Panc1 (cell line): ENCODE data around the gene SLCO2A1. TPM values are rescaled to one million over a fixed set of nuclear protein-coding genes. Genes with fewer than 3 reads are reported as not detected.
"Not testable (repeated sequence)": the region's sequence is repeated elsewhere in the genome, so short reads cannot be mapped to it uniquely, and the experiment has no call there.

Source experiments
- ATAC-seq: fragments of 200-7000 bp; cut with Tn5 transposase; 2 replicates; pipeline ENCODE4 v1.9.1; 2020; ENCODE audit warnings: mild to moderate bottlenecking, moderate library complexity
- BruUV-seq: library from RNA; stranded (reverse); fragments of 400-500 nt; replicated peaks from 2 replicates; lab custom pipeline; 2021; lab: Mats Ljungman, UMichigan
- CTCF ChIA-PET: fragments of 300-600 bp; sonication (Branson Sonifier 250); formaldehyde crosslinking; loops from one replicate; lab custom pipeline; 2022; ENCODE audit warnings: antibody characterized with exemption; lab: Charles Lee
- POLR2A ChIA-PET: fragments of 300-600 bp; sonication (Branson Sonifier 250); formaldehyde crosslinking; loops from one replicate; lab custom pipeline; 2022; ENCODE audit warnings: antibody characterized with exemption; lab: Charles Lee
- DNase-seq: peaks from one replicate; pipeline ENCODE4 v3.0.0-alpha.2; 2010; ENCODE audit warnings: low read depth, low spot score
- H3K27ac ChIP-seq: 2 replicates; pipeline ENCODE4 v1.5.1; 2011; ENCODE audit warnings: mild to moderate bottlenecking, low read length, inconsistent platforms
- H3K27me3 ChIP-seq: fragments of 200-500 bp; sonication (Bioruptor generic); 2 replicates; pipeline ENCODE4 v1.6.0; 2014; ENCODE audit warnings: low read length, inconsistent platforms; ENCODE audit not compliant: control insufficient read depth, insufficient read depth
- H3K36me3 ChIP-seq: fragments of 200-500 bp; sonication (Bioruptor generic); 2 replicates; pipeline ENCODE4 v1.5.1; 2014; ENCODE audit warnings: inconsistent platforms, mild to moderate bottlenecking, low read length, moderate library complexity; ENCODE audit not compliant: control insufficient read depth, insufficient read depth
- H3K4me1 ChIP-seq: 2 replicates; pipeline ENCODE4 v1.5.1; 2011; ENCODE audit warnings: inconsistent platforms, mild to moderate bottlenecking, low read length, moderate library complexity; ENCODE audit not compliant: control insufficient read depth, insufficient read depth
- H3K4me3 ChIP-seq, 2 experiments: 2 replicates each; pipeline ENCODE4 v1.5.1; 2011 to 2012; ENCODE audit warnings: low read depth in 2 of 2, low read length in 2 of 2, mild to moderate bottlenecking in 2 of 2, inconsistent platforms in 1 of 2, moderate library complexity in 1 of 2
- H3K9me3 ChIP-seq: fragments of 200-500 bp; sonication (Bioruptor generic); 2 replicates; pipeline ENCODE4 v1.5.1; 2014; ENCODE audit warnings: low read depth, mild to moderate bottlenecking, inconsistent platforms, low read length, moderate library complexity; ENCODE audit not compliant: control insufficient read depth, insufficient read depth
- CTCF ChIP-seq: fragments of 450-650 bp; IDR thresholded peaks from 2 replicates; pipeline ENCODE4 v1.5.1; 2017; ENCODE audit warnings: mild to moderate bottlenecking
- POLR2AphosphoS5 ChIP-seq: IDR thresholded peaks from 2 replicates; pipeline ENCODE4 v1.6.1; 2012; ENCODE audit warnings: mild to moderate bottlenecking, low read depth, low read length, moderate library complexity
- REST ChIP-seq, 2 experiments: IDR thresholded peaks; 2 replicates each; pipeline ENCODE4 v1.6.1; 2011 to 2012; ENCODE audit warnings: low read depth in 2 of 2, control low read depth in 1 of 2, low read length in 1 of 2, mild to moderate bottlenecking in 1 of 2, moderate library complexity in 1 of 2; ENCODE audit not compliant: insufficient read depth in 1 of 2
- SIN3A ChIP-seq: IDR thresholded peaks from 2 replicates; pipeline ENCODE4 v1.6.1; 2012; ENCODE audit warnings: low read depth, mild to moderate bottlenecking, low read length, moderate library complexity, borderline replicate concordance; ENCODE audit not compliant: insufficient read depth
- TCF7L2 ChIP-seq: IDR thresholded peaks from 2 replicates; pipeline ENCODE4 v1.6.1; 2011; ENCODE audit warnings: mild to moderate bottlenecking, low read depth, low read length, inconsistent platforms
- in situ Hi-C: cut with HindIII; loops from 2 replicates; pipeline ENCODE4 v1.10.0; 2016; ENCODE audit warnings: low sequenced_read_pairs, low pct_unique_long_range_greater_than_20kb
- intact Hi-C: fragments of 100-400 bp; cut with micrococcal nuclease; formaldehyde crosslinking; loops from one replicate; pipeline ENCODE4 v1.10.0; 2022; ENCODE audit not compliant: unreplicated experiment
- total RNA-seq: library from RNA; stranded (reverse); gene quantifications from one replicate; pipeline ENCODE4 v1.2.1, GENCODE V29; 2021; ENCODE audit not compliant: unreplicated experiment

SLCO2A1 gene
- total RNA-seq, 1 experiment from 2014 or later = 0.62 TPM

GRCh38 chr3:134072881-134073582, 43.3 kb upstream of the SLCO2A1 start:
- BruUV-seq = no TSS peak
- no peak overlapping the region for H3K4me3 ChIP-seq
- H3K27ac ChIP-seq = no peak overlapping the region
- in situ Hi-C loops = no loop called here
- TF ChIP-seq REST (IDR thresholded peaks at IDR 0.05; ENCODE audit: insufficient read depth in 1 of 2, low read depth in 2 of 2, low read length in 1 of 2) (no peak), CTCF (no peak), SIN3A (no peak), TCF7L2 (no peak), POLR2AphosphoS5 (no peak)
- no peak for DNase-seq
- no peaks in the 10 kb centered on the region for H3K36me3 ChIP-seq
- intact Hi-C loops = no loop called here
- CTCF ChIA-PET = no interaction called here
- no peaks in the 10 kb centered on the region for H3K9me3 ChIP-seq
- no peaks in the 10 kb centered on the region for H3K27me3 ChIP-seq
- POLR2A ChIA-PET = no interaction called here
- no peak for ATAC-seq
- H3K4me1 ChIP-seq = no peaks in the 10 kb centered on the region

DNA sequence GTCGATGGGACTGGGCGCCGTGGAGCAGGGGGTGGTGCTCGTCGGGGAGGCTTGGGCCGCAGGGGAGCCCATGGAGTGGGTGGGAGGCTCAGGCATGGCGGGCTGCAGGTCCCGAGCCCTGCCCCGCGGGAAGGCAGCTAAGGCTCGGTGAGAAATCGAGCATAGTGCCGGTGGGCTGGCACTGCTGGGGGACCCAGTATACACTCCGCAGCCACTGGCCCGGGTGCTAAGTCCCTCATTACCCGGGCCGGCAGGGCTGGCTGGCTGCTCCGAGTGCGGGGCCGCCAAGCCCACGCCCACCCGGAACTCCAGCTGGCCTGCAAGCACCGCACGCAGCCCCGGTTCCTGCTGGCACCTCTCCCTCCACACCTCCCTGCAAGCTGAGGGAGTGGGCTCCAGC, 40.6 kb upstream of the SLCO2A1 start:
- H3K27ac ChIP-seq, intact Hi-C loops, H3K36me3 ChIP-seq, H3K4me3 ChIP-seq, H3K27me3 ChIP-seq, POLR2A ChIA-PET, CTCF ChIA-PET, BruUV-seq, H3K9me3 ChIP-seq, in situ Hi-C loops, DNase-seq, ATAC-seq, H3K4me1 ChIP-seq: not testable (repeated sequence)

GRCh38 chr3:134068429-134068828, 38.7 kb upstream of the SLCO2A1 start:
- BruUV-seq = no TSS peak
- intact Hi-C loops = no loop called here
- DNase-seq = no peak
- Histone ChIP-seq H3K27me3 (no peaks in the 10 kb centered on the region), H3K27ac (no peak overlapping the region), H3K4me3 (no peak overlapping the region), H3K4me1 (no peaks in the 10 kb centered on the region), H3K9me3 (no peaks in the 10 kb centered on the region), H3K36me3 (no peaks in the 10 kb centered on the region)
- TF ChIP-seq CTCF (no peak), POLR2AphosphoS5 (no peak), SIN3A (no peak)
- in situ Hi-C loops = no loop called here
- no peak for ATAC-seq
- POLR2A ChIA-PET = no interaction called here
- CTCF ChIA-PET = no interaction called here
